H54 (cell line): ENCODE data around the gene ATP8B4.

Experiments used
- DNase-seq: peaks from one replicate; pipeline ENCODE4 v3.0.0; 2011; ENCODE audit warnings: low spot score, mixed read lengths; ENCODE audit not compliant: insufficient read length
- FAIRE-seq: peaks from 3 replicates; lab custom pipeline; 2011; peaks lifted over from hg19 to GRCh38; lab: Jason Lieb, UNC
- POLR2A ChIP-seq: IDR thresholded peaks from 2 replicates; pipeline ENCODE4 v1.6.1; 2011; ENCODE audit warnings: low read depth, mild to moderate bottlenecking, low read length

ATP8B4 gene

DNA sequence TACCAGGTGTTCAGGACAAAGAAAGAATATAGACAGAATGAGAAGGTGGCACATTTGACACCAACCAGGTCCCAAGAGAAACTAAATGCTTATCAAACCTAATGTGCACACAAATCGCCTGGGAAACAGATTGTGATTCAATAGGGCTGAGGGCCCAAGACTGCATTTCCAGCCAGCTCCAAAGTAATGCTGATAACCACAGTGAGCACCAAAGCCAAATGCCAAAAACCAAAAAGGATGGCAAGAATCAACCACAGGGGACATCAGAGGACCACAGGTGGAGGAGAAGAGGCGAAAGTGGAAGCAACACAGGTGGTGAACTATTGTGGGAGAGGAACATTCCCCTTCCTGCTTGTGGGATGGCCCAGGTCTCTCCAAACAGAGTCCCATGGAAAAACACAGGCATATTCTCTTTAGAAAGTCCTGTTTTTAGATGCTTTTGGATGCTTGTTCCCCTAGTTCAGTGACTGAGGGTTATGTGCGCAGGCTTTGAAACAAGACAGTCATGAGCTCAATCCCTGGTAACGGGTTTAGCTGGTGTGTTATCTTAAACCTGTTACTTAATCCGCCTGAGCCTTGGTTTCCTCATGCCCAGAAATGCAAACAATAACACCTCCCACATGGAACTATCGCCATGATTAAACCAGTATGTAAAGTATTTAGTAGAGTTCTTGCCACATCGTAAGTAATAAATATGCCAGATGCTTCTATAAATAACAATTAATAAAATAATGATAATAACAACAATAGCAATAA is 241.7 kb downstream of the ATP8B4 start:
- TF ChIP-seq POLR2A, result no peak
- DNase-seq (no peak), FAIRE-seq (no peak)

DNA sequence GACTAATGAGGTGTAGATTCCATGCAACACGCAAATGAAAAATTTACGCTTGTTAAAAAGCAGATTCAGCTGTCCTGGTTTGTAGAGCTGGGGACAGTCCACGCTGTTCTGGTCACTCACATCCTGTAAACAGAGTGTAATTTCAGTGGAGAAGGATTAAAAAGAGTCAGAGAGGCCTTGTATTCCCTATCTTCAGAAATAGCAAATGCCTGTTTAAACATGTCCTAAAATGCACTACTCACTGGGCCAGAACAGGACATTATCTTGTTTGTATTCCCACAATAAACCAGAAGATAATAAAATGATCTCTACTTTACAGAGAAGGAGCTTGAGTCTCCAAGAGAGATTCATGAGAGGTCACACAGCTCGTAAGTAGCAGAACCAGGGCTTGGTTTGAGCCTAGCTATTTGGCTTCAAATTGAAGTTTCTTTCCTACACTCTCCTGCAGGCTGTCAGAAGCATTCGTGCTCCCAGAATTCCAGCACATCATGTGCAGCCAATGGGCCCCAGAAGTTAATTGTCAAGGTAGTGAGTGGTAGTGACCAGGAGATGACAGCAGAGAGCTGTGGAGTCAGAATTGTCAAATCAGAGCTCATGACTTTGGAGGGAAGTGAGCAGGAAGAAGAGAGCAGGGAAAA is 242.5 kb downstream of the ATP8B4 start:
- no peak for FAIRE-seq
- no peak for TF ChIP-seq POLR2A
- DNase-seq, result no peak

DNA sequence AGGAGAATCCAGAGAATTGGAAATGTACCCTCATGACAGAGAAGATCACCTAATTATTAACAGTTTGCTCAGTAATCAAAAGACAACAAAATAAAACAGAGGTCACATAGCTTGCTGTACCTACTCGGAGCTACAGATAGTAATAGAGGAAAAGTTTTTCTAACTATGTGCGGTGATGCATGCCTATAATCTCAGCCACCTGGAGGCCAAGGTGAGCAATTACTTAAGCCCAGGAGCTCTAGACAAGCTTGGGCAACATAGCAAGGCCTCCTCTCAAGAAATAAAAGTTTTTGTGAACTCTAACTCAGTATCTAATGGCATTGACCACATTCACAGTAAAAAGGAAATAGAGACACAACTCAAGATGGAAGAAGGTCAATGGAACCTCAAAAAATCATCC is 243.6 kb downstream of the ATP8B4 start:
- DNase-seq (no peak), FAIRE-seq (no peak)
- no peak for TF ChIP-seq POLR2A

DNA sequence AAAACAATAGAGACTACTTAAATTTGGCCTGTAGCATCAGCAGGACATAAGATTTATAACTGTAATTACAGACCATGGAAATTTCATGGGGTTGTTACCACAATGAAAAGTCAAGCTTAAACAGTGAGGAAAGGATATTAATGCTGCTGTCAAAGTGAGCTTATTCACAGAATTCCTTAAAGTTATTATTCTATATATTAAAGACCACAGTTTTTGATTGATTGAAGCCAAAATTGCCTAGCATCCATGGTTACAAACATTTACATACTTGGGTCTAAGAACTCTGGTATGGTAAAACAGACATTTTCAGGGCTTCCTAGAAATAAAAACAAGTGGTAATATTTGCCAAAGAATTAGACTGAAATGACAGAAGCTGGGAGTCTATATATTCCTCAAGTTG is 248.6 kb downstream of the ATP8B4 start:
- FAIRE-seq (no peak), DNase-seq (no peak)
- no peak for TF ChIP-seq POLR2A

DNA sequence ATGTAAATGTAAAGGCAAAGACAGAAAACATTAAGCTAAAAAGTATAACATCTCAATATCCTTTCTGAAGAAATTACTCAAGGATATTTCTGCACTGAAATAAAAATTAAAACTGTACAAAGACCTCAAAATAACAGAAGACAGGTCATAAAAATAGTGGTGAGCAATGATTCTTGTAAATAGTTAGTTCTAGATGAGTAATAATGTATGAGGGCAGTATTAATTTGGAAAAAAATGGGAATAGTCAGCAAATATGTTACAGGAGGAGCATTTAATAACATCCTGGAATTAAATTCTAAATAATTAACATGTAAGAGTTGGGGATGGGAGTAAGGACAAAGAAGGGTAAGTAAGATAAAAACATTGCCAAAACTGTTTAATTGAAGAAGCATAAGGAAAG is 250.7 kb downstream of the ATP8B4 start:
- no peak for TF ChIP-seq POLR2A
- DNase-seq, result no peak
- FAIRE-seq, result no peak

DNA sequence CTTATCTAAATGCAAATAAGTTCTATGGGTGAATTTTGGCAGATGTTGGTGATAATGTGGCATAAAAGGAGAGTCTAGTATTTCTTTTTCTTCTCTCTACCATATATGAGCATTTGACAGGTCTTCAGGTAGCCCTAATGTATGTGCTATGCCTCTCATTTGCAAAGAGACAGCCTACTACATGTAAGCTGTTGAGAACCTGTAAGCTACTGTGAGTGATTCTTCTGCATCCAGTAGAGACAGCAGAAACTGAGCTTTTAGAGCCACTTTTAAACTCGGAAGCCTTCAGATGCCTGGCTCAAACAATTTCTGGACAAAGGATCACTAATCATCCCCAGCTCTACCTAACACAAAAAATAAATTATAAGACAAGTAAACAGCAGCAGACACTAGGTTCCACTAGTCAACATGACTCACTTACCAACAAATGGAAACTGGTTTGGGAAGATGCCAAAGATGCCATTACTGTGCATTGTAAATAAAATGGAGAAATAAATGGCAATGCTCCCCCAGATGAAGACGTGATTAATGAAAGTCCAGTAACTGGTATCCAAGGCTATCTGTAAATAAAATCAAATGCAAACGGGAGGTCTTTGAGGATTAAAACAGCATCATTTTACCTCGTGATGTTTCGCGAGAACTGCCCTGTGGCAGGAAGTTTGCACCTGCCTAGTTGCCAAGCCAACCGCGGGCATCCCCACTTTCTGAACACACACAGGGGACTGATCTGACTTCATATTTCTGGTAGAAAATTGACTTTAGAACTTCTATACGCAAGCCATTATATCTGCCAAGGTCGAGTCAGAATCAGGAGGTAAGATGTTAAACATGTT is 252.9 kb downstream of the ATP8B4 start:
- DNase-seq (no peak), FAIRE-seq (no peak)
- TF ChIP-seq POLR2A, result no peak

DNA sequence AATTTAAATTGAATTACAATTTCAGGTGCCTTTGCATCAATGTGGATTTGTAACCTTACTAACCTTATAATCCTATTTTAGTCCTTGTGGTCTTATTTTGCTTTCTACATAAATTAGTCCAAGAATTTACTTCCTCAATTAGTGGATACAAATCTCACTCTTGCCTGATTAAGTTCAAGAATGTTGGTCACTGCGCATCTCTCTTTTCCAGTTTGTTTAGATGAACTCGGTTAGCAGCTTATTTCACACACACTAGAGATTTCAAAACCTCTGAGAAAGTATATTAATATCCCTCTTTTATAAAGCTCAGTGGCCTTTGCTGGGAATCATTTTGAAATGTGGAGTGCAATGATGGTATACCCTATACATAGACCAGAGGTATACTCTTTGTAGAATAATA is 254.8 kb downstream of the ATP8B4 start:
- DNase-seq, result no peak
- no peak for TF ChIP-seq POLR2A
- no peak for FAIRE-seq

DNA sequence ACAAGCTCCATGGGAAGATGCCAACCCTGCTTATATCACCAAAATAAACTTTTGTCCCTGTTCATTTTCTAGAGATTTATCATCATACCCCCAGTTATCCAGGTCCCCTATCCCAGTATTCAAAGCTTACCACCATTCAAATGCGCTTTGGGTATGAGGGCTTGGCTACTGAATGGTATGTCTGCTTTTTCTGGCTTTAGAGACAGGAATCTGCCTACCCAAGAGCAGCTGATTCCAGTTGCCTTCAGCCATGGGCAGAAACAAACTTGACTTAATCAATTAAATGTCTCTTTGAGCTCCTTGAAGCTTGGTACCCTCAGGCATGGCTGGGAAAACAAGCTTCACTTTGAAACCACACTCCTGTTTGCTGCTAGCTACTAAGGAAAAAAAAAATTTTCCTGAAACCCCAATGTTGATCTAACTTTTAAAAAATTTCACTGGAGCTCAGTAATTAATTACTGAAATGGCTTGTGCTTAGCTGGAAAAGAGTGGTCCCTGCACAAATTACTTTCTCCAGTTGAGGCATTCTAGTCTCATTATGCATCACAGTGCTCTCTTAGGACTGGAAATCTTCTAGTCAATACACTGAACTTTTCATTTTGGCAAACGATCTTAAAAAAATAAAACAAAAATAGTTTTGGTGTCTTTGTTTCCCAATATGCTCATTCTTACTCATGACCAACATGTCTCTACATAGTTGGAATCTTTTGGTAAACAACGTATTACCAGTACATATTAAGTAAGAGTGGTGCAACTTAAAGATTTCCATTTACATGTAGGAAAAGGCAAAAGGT is 255.4 kb downstream of the ATP8B4 start:
- DNase-seq (no peak), FAIRE-seq (no peak)
- no peak for TF ChIP-seq POLR2A

DNA sequence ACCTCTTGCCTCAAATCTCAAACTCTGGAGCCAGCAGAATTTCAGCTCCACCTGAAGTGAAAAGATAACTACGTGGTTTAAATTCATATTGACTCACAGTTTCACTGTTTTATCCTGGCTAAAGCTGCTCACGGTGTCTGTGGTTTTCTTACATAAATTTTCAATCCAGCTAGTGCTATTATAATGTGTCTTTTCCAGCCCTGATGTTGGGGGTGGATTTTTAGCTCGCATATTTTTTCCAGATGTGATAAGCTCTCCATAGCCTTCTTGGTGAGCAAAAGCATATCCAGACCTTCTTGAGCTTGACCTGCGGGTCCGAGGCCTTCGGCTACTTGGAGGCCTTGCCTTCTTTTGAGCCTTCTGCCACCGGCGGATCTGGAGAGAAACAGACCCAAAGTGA is 258.9 kb downstream of the ATP8B4 start:
- FAIRE-seq (no peak), DNase-seq (no peak)
- TF ChIP-seq POLR2A, result no peak

DNA sequence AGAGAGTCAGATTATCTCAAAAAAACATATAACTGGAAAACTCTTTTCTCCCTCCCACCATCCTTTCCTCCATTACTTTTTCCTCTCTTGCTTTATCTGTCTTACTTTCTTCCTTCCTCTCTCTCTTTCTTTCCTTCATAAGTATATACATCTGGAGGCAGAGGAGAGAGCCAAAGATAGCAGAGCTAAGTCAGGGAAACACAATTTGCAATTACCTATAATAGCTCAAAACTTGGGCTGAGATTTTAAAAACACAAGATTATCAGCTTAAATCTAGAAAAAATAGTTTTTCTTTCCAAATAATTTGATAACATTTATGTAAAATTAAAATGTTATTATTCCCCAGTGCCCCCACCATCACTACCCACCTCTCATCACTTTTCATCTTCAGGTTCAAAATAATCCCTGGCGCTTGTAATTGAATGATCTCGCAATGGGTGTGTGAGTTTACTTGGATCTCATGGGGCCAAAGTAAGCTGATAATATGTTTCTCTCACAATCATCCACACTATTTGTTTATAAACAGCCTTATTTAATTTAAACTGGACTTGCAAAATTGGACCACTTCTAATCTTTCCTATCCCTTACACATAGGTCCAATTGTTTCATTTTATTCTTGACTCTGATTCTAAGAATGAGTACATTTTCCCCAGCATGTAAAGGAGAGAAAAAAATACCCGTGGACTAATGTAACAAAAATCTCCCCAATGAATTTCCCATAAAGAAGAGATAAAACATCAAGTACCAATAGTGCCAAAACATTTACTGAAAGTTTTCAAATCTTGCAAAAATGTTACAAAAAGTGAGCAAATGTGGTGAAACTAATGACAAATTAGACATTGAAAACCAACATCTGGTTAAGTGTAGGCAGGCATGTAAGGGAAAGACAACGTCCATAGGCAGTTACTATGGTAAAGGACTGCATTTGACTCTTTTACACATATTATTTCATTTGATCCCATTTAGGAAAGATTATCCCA is 261.2 kb downstream of the ATP8B4 start:
- DNase-seq (no peak), FAIRE-seq (no peak)
- no peak for TF ChIP-seq POLR2A

DNA sequence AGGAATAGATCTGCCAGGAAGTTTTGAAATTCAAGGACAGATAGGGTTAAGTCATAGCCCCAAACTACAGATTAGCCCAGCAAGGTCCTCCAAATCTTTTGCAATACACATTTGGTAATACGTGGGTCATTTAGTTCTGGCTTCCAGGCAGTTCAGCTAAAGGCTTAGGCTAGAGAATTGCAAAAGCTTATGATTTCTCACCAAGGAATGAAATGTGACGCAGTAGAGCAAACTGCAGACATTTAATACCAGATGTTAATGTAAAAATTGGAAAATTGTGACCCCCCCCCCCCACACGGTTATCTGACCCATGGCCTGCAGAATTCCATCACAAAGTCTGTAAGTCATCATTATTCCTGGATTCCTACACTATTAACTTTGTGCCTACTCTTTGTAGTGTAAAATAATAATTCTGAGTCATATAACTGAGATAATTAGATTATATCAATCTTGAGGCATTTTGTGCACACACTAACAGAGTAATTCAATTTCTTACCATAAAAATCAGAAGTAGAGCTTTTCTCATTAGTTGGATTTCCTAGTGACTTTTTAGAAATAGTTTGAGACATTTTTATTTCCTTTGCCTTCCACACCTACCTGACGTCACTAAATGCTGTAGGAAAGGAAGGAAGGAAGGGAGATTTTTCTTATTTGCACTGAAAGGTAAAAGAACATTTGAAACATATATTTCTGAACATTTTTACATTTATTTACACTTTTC is 263.0 kb downstream of the ATP8B4 start:
- no peak for TF ChIP-seq POLR2A
- FAIRE-seq (no peak), DNase-seq (no peak)

DNA sequence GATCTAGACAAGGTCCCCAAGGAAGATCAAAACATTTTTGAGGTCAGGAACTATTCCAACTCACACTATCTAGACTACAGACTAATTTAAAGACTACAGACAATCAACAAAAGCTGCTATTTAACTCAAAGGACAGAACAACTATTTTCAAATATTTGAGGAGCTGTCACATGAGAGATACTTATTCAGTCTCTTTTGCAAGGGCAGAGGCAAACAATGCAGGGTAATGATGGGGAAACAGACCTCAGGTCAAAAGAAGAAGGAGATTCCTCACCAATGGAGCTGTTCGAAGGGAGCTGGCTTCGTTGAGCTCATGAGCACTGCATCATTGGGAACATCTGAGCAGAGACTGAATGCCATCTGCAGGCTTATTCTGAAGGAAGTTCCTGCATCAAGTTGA is 266.3 kb downstream of the ATP8B4 start:
- FAIRE-seq, result no peak
- DNase-seq, result no peak
- TF ChIP-seq POLR2A, result no peak
